Muscle layer of duodenum (tissue), 2 donors: Measurements from ENCODE around the gene SERGEF.

Source experiments
- H3K27ac ChIP-seq: one replicate; pipeline ENCODE4 v1.7.0; 2013; ENCODE audit warnings: mild to moderate bottlenecking, low read length
- H3K27me3 ChIP-seq: one replicate; pipeline ENCODE4 v1.7.0; 2013; ENCODE audit warnings: low read depth, mild to moderate bottlenecking, control low read depth, low read length
- H3K36me3 ChIP-seq, 2 donors: one replicate each; pipeline ENCODE4 v1.7.0; 2013; ENCODE audit warnings: low read length in 2 of 2, control low read depth in 1 of 2, mild to moderate bottlenecking in 1 of 2; ENCODE audit not compliant: insufficient read depth in 2 of 2, control insufficient read depth in 1 of 2
- H3K4me1 ChIP-seq, 2 donors: one replicate each; pipeline ENCODE4 v1.7.0; 2013; ENCODE audit warnings: low read length in 2 of 2, mild to moderate bottlenecking in 2 of 2, control low read depth in 1 of 2, moderate library complexity in 1 of 2; ENCODE audit not compliant: insufficient read depth in 2 of 2, control insufficient read depth in 1 of 2
- H3K4me3 ChIP-seq, 2 donors: one replicate each; pipeline ENCODE4 v1.7.0; 2013; ENCODE audit warnings: low read length in 2 of 2, low read depth in 1 of 2, mild to moderate bottlenecking in 1 of 2
- H3K9me3 ChIP-seq, 2 donors: one replicate each; pipeline ENCODE4 v1.7.0; 2013; ENCODE audit warnings: low read length in 2 of 2, control low read depth in 1 of 2, mild to moderate bottlenecking in 1 of 2; ENCODE audit not compliant: control insufficient read depth in 1 of 2
- donor health status: healthy.

The SERGEF gene

DNA sequence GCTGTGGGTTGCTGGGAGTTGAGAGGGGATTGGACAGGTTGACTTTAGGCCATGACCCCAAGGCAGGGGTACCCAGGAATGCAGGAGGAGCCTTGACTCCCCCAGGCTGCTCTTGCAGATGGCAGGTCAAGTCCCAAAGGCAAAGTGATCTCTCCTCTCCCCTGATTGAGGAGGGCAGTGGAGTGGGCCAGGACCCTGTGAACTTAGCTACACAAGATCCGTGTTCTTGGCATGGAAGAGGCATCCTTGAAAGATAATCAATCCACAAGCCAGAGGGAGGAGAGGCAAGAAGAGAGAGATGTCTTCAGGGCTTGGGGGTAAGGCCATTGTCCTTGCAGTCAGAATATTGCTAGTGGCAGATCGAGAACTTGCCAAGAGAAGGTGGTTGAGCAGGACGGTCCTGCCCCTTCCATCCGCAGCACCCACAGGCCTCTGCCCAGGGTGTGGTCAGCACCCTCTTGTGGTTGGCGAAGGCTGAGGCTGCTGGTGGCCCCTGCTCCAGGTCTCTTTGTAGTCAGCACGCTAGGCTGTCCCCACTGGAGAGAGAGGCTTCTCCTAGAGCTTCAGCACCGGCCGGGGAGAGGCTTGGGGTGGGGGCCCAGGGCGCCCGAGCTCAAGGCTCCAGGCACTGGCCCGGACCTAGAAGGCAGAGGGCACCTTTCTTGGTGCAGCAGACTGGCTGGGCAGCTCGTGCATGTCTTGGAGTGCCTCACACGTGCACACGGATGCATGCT lies 232.8 kb downstream of the SERGEF start:
- Histone ChIP-seq H3K4me3 (no peak overlapping the region), H3K36me3 (no peaks in the 10 kb centered on the region), H3K27ac (no peak overlapping the region), H3K27me3 (no peaks in the 10 kb centered on the region), H3K4me1 (no peaks in the 10 kb centered on the region), H3K9me3 (no peaks in the 10 kb centered on the region)

DNA sequence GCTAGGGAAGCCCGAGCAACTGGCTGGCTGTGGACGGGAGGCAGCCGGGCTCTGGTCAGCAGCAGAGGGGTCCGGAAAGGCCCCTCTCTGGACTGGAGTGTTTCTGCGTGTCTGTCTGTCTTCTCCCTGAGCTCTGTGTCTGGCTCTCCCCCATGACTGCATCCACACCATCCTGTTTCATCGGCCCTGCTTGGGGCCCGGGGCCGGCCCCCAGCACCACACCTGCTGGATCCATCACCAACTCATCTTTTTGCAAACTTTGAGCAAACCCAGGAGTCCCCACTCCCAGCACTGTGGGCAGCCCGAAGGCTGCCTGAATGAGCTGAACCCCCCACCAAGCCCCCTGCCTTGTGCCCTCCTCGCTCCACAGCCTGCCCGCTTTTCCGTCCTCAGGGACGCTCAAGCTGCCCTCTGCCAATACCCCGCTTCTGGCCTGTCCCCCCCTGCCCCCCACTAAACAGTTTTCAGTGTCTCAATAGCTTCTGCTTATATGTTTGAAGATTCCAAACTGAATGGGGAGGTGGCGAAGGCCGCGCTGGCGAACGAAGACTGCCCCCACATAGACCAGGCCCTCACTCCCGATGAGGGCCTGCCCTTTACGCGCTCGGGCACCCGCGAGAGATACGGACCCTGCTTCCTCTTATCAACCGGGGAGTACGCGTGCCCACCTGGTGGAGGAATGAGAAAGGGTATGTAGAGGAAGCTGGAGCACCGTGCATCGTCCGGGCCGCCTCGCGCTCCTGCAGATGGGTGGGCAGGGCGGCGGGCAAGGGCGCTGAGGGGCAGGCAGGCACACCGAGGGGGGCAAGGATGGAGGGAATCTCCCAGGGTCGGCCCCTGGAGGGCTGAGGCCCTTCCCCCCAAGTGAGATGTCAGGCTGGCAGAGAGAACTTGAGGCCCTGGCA lies 233.6 kb downstream of the SERGEF start:
- no peaks in the 10 kb centered on the region for H3K27me3 ChIP-seq
- H3K36me3 ChIP-seq = no peaks in the 10 kb centered on the region
- no peak overlapping the region for H3K4me3 ChIP-seq
- no peaks in the 10 kb centered on the region for H3K4me1 ChIP-seq
- H3K9me3 ChIP-seq = no peaks in the 10 kb centered on the region
- no peak overlapping the region for H3K27ac ChIP-seq

DNA sequence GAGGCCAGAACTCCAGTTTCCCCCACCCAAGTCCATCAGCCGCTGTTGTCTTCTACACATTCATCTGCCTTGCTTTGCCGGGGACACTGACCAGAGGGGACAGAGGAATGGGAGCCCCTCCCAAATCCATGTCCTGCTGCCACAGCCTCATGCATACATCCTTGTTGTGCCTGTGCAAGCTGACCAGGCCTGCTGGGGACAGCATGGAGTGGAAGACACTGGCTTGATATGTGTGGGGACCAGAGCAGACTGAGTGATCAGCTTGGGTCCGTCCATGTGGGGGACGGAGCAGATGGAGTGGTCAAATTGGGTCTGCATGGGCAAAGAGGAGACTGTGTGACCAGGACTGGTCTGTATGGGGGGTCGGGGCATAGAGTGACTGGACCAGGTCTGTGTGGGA lies 234.5 kb downstream of the SERGEF start:
- Histone ChIP-seq H3K9me3 (no peaks in the 10 kb centered on the region), H3K27ac (no peak overlapping the region), H3K4me1 (no peaks in the 10 kb centered on the region), H3K4me3 (no peak overlapping the region), H3K36me3 (no peaks in the 10 kb centered on the region), H3K27me3 (no peaks in the 10 kb centered on the region)

DNA sequence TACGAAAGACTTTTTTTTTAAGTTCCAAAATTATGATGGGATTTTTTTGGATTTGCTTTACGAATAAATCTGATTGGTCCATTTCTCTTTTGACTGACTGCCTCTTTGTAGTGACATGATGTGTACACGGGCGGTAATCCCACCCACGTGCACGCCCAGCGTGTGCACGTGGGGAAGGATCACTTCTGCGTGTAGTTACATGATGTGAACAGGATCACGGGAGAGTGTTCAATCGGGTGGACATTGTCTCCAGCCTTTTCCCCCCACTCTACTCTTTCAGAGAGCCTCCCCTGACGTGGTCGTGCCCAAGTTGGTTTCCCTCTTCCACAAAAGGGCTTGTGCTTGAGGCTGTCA lies 235.1 kb downstream of the SERGEF start:
- H3K4me3 ChIP-seq = no peak overlapping the region
- no peak overlapping the region for H3K27ac ChIP-seq
- H3K9me3 ChIP-seq = no peaks in the 10 kb centered on the region
- H3K4me1 ChIP-seq = no peaks in the 10 kb centered on the region
- H3K27me3 ChIP-seq = no peaks in the 10 kb centered on the region
- H3K36me3 ChIP-seq = no peaks in the 10 kb centered on the region

DNA sequence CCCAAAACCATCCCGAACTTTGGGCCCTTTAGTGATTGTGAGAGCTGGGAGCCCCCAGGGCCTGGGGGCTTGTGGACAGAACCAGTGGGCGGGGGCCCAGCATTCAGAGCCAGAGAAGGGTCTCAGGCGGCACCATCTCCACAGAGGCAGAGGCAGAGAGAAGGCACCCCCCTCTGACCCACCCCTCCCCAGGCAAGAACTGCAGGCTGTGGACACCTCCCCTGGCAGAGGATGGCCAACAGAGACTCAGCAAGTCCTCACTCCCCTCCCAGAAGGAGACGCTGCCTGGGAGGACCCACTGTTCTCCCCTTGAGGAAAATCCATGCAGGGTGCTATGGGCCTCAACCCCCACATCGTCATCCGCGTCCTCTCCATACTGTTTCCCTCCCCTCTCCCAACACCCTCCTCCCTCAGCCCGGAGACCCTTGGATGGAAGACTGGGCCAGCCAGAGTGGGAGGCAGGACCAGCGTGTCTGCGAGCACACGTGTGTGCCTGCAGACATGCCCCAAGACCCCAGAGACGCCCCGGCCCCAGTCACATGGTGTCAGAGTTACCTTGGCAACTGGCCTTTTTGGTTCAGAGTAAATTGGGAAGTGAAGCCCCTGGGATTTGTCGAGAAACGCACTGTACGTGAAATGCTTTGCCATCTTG lies 235.6 kb downstream of the SERGEF start:
- Histone ChIP-seq H3K9me3 (no peaks in the 10 kb centered on the region), H3K36me3 (no peaks in the 10 kb centered on the region), H3K4me1 (no peaks in the 10 kb centered on the region), H3K27ac (no peak overlapping the region), H3K27me3 (no peaks in the 10 kb centered on the region), H3K4me3 (no peak overlapping the region)

DNA sequence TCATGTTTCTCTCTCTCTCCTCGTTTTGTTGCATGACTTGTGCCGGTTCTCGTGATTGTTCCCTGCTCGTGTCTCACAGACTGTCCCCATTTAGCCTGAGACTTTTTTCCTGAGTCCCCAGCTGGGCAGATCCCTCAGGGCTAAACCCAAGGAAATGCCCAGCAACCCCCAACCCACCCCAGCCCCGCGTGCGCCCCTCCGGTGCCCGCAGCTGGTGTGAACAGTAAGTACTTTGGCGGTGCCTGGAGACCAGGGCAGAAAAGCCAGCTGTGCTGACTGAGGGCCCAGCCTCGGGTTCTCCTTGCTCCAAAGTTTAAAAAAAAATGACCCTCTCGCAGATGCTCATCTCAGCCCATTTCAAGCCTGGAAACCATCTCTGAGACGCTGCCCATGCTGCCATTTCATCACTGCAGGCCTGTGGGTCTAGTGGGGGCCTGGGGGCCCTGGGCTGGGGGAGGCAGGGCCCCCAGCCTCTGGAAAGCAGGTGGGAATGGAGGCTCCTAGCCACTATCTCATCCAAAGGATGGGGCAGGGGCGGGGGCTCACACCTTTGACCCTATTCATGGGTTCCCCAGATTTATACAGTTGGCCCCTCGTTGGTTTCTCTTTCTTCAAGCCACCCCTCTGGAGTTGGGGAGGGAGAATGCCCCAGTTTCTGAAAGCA lies 236.5 kb downstream of the SERGEF start:
- no peaks in the 10 kb centered on the region for H3K27me3 ChIP-seq
- H3K4me1 ChIP-seq = no peaks in the 10 kb centered on the region
- H3K4me3 ChIP-seq = no peak overlapping the region
- H3K9me3 ChIP-seq = no peaks in the 10 kb centered on the region
- no peaks in the 10 kb centered on the region for H3K36me3 ChIP-seq
- H3K27ac ChIP-seq = no peak overlapping the region

DNA sequence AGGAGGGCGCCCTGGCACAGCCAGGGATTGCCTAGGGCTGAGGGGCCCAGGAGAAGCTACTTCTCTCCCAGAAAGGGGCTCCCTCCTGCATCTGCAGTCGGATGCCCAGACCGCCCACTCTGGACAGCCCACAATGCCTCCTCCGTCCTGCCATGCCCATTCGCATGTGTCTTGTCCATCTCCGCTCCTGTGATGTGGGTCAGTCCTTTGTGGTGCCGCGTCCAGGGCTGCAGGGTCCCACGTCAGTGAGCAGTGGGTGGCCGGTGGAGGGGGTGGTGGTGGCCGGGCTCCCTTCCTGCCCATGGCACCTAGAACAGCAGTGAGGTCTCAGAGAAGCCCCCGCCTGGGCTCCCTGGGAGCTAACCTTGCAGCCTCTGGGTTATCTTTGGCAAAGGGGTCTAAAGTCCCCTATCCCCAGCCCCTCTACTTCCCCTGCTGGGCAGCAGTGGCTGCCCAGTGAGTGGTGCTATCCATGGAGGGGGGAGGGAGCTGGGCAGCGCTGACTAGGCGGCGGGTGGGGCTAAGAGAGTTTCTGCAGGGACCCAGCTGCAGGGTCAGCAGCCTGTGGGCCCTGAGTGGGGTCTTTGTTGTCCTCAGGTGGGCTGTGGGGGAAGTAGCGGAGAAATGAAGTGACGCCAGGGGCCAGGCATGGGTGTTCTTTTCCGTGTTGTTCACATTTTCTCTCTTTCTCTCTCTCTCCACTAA lies 237.2 kb downstream of the SERGEF start:
- no peak overlapping the region for H3K4me3 ChIP-seq

DNA sequence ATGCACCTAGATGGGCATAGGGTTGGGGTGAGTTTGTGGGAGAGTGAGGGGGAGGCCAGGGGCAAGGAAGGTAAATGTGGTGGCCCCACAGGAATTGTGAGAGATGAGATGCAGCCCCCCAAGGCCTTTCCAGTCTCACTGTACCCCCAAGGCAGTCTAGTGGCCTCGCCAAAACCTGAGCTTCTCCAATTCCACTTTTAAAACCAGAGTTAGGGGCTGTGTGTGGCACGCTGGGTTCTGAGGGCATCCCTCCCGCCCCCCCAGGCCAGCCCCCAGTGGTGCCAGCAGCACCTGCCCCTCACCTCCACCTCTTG lies 237.9 kb downstream of the SERGEF start:
- Histone ChIP-seq H3K9me3 (no peaks in the 10 kb centered on the region), H3K27me3 (no peaks in the 10 kb centered on the region), H3K27ac (no peak overlapping the region), H3K4me1 (no peaks in the 10 kb centered on the region), H3K36me3 (no peaks in the 10 kb centered on the region), H3K4me3 (no peak overlapping the region)

More for the DNA sequence above, 237.2 kb downstream of the SERGEF start:
- Histone ChIP-seq H3K9me3 (no peaks in the 10 kb centered on the region), H3K27ac (no peak overlapping the region), H3K27me3 (no peaks in the 10 kb centered on the region), H3K36me3 (no peaks in the 10 kb centered on the region), H3K4me1 (no peaks in the 10 kb centered on the region)

DNA sequence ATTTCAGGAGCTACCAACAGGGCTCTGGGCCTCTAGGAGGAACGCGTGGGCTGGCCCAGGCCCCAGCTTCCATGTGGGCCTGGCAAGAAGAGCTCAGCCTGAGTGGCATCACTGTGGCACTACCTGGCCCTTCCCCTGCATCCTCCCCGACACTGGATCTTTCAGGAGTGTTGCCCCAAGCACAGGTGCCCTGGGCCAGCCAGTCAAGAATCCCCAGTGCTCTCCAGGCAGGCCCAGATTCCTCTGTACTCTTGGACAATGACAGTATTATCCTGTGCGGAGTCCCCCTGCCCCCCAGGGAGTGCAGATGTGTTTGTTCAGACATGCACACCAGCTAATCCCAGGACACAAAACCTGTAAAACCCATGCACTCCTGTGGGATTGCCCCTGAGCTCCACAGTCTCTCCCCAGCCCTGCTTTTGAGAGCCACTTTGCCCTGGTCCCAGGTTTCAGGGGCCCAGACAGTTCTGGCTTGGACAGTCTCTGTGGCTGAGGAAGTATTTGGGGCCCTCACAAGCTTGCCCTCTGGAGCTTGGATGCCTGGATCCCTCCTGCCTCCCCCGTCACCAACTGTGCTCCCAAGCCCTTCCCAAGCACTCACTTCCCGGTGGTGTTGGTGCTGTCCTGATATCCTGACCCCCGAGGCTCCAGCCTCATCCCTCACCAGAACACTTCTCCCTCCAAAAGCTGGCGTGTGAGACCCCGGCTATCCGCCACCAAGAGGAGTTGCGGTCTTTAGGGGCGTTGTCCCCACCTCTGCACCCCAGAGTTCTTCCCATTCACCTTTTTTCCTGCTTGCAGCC lies 238.4 kb downstream of the SERGEF start:
- H3K9me3 ChIP-seq = no peaks in the 10 kb centered on the region
- H3K4me1 ChIP-seq = no peaks in the 10 kb centered on the region
- no peak overlapping the region for H3K4me3 ChIP-seq
- H3K27ac ChIP-seq = no peak overlapping the region
- no peaks in the 10 kb centered on the region for H3K27me3 ChIP-seq
- no peaks in the 10 kb centered on the region for H3K36me3 ChIP-seq

DNA sequence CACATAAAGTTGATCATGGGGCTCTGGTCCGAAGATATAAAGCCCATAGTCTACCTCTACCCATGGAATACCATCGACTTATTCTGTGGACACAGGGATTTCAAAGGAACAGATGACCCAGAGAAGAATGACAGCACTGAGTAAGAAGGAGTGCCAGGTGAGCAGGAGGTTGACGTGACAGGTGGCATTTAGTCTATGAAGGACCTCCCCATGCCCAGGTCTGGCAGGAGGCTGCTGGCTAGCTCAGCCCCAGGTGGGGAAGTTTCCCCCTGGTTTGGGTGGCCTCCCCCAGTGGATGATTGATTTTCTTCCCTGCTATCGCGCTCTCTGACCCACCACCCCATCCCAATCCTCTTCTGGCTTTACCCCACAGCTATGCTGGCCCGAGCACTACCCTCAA lies 239.2 kb downstream of the SERGEF start:
- H3K4me3 ChIP-seq = no peak overlapping the region
- H3K9me3 ChIP-seq = no peaks in the 10 kb centered on the region
- no peaks in the 10 kb centered on the region for H3K4me1 ChIP-seq
- no peak overlapping the region for H3K27ac ChIP-seq
- no peaks in the 10 kb centered on the region for H3K27me3 ChIP-seq
- H3K36me3 ChIP-seq = no peaks in the 10 kb centered on the region
